Measurements from ENCODE around the gene CREBBP.

- no peak for TF ChIP-seq CEBPB (IDR thresholded peaks at IDR 0.05)
- no peak for TF ChIP-seq TCF12 (IDR thresholded peaks at IDR 0.05; ENCODE audit: low read depth)
- no peak for TF ChIP-seq EP300 (IDR thresholded peaks at IDR 0.05; ENCODE audit: borderline replicate concordance)
- no peak for TF ChIP-seq RAD21 (IDR thresholded peaks at IDR 0.05; ENCODE audit: low read depth)
- TF ChIP-seq TAF1 (IDR thresholded peaks at IDR 0.05; ENCODE audit: low read depth) = no peak
- TF ChIP-seq MAX (IDR thresholded peaks at IDR 0.05) = no peak
- no peak for TF ChIP-seq REST (IDR thresholded peaks at IDR 0.05; ENCODE audit: low read depth)
- TF ChIP-seq YY1 (IDR thresholded peaks at IDR 0.05; ENCODE audit: low read depth) = no peak
- TF ChIP-seq NFIC (IDR thresholded peaks at IDR 0.05) = no peak
- TF ChIP-seq ZBTB7A (IDR thresholded peaks at IDR 0.05; ENCODE audit: low read depth) = no peak
- TF ChIP-seq EGR1 (IDR thresholded peaks at IDR 0.05) = no peak
Measured at GRCh38 chr16:3737181-3737580, 143.3 kb downstream of the CREBBP start.

All from Ishikawa (cell line).